IPS-20b (cell line): ENCODE results near the gene BNC2.

Experiments
- H3K27ac ChIP-seq: one replicate; pipeline ENCODE4 v1.5.1; 2013; ENCODE audit warnings: low read length
- H3K27me3 ChIP-seq: 2 replicates; pipeline ENCODE4 v1.6.1; 2013; ENCODE audit warnings: mild to moderate bottlenecking, low read length, inconsistent platforms; ENCODE audit not compliant: insufficient read depth
- H3K36me3 ChIP-seq: 2 replicates; pipeline ENCODE4 v1.6.1; 2013; ENCODE audit warnings: low read depth, mild to moderate bottlenecking, inconsistent platforms, low read length, moderate library complexity; ENCODE audit not compliant: insufficient read depth
- H3K4me1 ChIP-seq: 2 replicates; pipeline ENCODE4 v1.6.1; 2013; ENCODE audit warnings: mild to moderate bottlenecking, control low read depth, inconsistent platforms, low read length, moderate library complexity; ENCODE audit not compliant: insufficient read depth
- H3K4me3 ChIP-seq: 2 replicates; pipeline ENCODE4 v1.5.1; 2013; ENCODE audit warnings: mild to moderate bottlenecking, low read length, inconsistent platforms
- H3K9ac ChIP-seq: 2 replicates; pipeline ENCODE4 v1.6.1; 2013; ENCODE audit warnings: low read depth, mild to moderate bottlenecking, inconsistent platforms, low read length, moderate library complexity
- H3K9me3 ChIP-seq: 2 replicates; pipeline ENCODE4 v1.6.1; 2013; ENCODE audit warnings: mild to moderate bottlenecking, low read depth, low read length, inconsistent platforms; ENCODE audit not compliant: insufficient read depth

Gene BNC2

DNA sequence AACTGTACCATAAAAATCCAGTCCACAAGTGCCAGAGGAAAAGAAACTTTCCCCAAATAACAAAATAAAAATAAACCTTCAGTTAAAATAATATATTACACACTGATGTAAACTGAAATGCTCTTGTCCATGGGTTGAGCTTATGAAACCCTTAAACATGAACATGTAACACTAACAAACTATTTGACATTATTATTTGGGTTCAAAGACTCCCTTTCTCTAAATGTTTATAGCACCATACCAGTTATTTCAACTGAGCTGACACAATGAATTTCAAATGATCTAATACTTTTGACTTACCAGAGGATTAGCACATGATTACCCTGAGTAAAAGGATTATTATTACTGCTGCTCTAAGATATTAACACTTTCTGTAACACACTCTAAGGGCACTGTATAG is 251.1 kb downstream of the BNC2 start:
- Histone ChIP-seq H3K27ac (no peak overlapping the region), H3K27me3 (no peaks in the 10 kb centered on the region), H3K36me3 (no peaks in the 10 kb centered on the region), H3K9ac (no peak overlapping the region), H3K4me1 (peaks cover 30% of the 10 kb centered on the region), H3K9me3 (no peaks in the 10 kb centered on the region), H3K4me3 (no peak overlapping the region)

DNA sequence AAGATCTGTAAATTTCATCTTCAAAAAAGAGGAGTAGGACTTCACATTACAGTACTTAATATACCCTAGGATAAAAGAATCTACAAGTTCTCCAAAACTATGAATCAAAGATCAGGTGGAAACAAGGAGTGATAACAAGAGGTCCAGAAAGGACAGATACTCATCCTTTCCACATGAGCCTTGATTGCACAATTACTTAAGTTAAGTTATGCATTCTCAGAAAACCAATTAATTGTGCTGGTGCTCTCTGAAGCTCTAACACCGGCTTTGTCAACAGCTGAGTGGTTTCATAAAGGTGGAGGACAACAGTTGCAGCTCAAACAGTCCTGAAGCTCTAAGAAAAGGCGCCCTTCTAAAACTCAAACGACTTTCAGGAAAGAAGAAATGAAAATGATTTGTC is 251.9 kb downstream of the BNC2 start:
- H3K9me3 ChIP-seq = no peaks in the 10 kb centered on the region
- no peaks in the 10 kb centered on the region for H3K36me3 ChIP-seq
- no peak overlapping the region for H3K27ac ChIP-seq
- H3K27me3 ChIP-seq = no peaks in the 10 kb centered on the region
- H3K4me1 ChIP-seq = peaks cover 23% of the 10 kb centered on the region
- no peak overlapping the region for H3K4me3 ChIP-seq
- no peak overlapping the region for H3K9ac ChIP-seq

DNA sequence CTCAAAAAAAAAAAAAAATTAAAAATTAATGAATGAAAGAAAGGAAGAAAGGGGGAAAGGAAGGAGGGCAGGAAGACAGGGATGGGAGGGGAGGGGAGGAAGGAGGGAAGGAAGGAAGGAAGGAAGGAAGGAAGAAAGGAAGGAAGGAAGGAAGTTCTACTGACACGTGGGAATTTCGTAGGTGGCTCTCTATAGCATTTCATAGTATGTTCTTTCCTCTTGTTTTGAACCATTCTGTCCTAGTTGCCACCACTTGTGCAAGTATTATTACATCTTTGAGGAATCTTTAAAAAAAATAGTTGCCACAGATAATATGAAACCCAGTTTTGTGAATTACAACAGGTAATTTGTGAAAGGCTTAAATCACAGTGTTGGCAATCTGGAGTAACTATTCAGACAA is 253.8 kb downstream of the BNC2 start:
- Histone ChIP-seq H3K4me3 (no peak overlapping the region), H3K9ac (no peak overlapping the region), H3K36me3 (no peaks in the 10 kb centered on the region), H3K27ac (no peak overlapping the region), H3K9me3 (no peaks in the 10 kb centered on the region), H3K4me1 (peaks cover 16% of the 10 kb centered on the region), H3K27me3 (no peaks in the 10 kb centered on the region)

DNA sequence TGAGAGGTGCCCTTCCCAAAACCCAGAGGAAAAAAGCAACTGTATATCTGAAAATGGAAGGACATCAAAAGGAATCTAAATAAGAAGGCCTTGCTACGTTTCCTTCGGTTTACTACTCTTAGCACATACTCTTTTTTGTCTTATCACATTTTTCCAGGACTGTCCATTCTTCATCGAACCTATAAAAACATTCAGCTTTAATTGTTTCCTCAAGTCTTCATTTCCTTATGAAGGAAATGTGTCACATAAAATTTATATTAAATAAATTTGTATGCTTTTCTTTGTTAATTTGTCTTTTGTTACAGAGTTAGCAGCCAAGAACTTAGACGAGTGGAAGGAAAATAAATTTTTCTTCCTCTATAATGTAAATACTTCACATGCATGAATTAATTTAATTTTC is 255.0 kb downstream of the BNC2 start:
- Histone ChIP-seq H3K4me1 (peaks cover 18% of the 10 kb centered on the region), H3K27me3 (no peaks in the 10 kb centered on the region), H3K9ac (no peak overlapping the region), H3K36me3 (no peaks in the 10 kb centered on the region), H3K27ac (no peak overlapping the region), H3K9me3 (no peaks in the 10 kb centered on the region), H3K4me3 (no peak overlapping the region)

DNA sequence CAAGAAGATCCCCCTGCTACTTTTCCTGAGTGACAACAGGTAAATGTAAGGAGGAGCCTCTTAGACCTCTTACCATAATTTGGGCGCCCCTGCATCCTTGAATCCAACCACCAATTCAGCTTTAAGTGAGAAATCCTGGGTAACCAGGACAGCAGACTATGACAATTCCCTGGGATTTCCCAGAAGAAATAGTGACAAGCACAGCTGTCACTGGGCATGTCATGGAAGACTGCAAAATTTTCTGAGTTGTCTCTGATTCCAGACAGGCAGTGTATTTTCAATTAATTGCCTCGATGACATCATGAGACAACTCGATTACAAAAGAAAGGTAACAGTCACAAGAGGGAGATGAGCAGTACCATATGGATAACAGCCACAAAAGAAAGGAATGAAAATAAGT is 256.9 kb downstream of the BNC2 start:
- no peak overlapping the region for H3K27ac ChIP-seq
- H3K9me3 ChIP-seq = no peaks in the 10 kb centered on the region
- peaks cover 15% of the 10 kb centered on the region; the same call in 1 of the 2 replicates for H3K4me1 ChIP-seq
- H3K27me3 ChIP-seq = no peaks in the 10 kb centered on the region
- H3K4me3 ChIP-seq = no peak overlapping the region
- H3K9ac ChIP-seq = no peak overlapping the region
- H3K36me3 ChIP-seq = no peaks in the 10 kb centered on the region

DNA sequence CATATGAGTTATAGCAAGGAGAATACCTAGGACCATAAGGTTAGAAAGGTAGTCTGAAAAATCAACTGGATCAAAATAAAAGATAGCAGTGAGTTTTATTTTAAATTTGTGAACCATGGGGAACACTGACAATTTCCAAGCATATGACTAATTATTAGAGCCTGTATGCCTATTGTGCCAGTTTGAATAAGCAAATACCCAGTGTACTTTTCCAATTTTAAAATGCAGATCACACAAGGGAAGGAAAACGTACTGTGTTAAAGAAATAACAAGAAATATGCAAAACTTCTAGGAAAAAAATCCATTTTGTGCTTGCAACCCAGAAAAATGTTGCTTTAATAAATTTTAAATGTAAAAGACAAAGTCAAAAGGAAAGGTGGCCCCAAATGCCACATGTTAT is 257.4 kb downstream of the BNC2 start:
- no peaks in the 10 kb centered on the region for H3K27me3 ChIP-seq
- no peaks in the 10 kb centered on the region for H3K36me3 ChIP-seq
- peaks cover 18% of the 10 kb centered on the region; the same call in 1 of the 2 replicates for H3K4me1 ChIP-seq
- no peak overlapping the region for H3K9ac ChIP-seq
- no peak overlapping the region for H3K4me3 ChIP-seq
- H3K9me3 ChIP-seq = no peaks in the 10 kb centered on the region
- H3K27ac ChIP-seq = no peak overlapping the region

DNA sequence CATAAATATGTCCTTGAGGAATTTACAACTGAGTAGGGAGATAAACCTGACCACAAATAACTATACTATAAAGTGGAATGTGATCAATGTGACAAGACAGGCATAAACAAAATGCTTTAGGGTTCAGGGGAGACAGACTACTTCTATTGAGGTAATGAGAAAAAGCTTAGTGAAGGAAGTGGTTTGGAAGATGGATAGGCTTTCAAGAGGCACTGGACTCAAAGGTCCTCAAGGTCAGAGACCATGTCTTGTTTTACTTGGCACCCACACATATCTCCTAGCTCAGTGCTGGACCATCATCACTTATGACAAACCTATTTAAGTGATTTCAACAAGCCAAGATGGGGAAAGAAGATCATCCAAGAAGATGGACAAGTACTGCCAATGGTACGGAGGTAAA is 257.8 kb downstream of the BNC2 start:
- Histone ChIP-seq H3K27me3 (no peaks in the 10 kb centered on the region), H3K36me3 (no peaks in the 10 kb centered on the region), H3K9ac (no peak overlapping the region), H3K4me3 (no peak overlapping the region), H3K9me3 (no peaks in the 10 kb centered on the region), H3K27ac (no peak overlapping the region), H3K4me1 (peaks cover 18% of the 10 kb centered on the region; the same call in 1 of the 2 replicates)

DNA sequence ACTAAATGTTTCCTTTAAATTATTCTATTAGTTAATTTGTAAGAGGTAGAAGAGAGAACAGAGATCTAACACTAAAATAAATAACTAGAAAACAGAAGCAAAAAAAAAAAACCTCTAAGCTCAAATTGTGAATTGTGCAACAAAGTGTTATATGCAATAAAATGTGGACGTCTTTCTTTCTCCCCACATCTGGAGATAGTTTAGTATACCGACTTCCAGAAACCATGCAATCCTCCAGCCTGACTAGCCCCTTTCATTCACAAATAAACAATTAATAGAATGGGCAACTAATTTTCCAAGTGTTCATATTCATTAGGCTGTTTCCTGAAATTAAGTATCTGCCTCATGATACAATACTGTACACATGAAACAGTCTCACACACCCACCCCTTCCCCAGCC is 258.5 kb downstream of the BNC2 start:
- no peaks in the 10 kb centered on the region for H3K9me3 ChIP-seq
- H3K4me3 ChIP-seq = no peak overlapping the region
- no peak overlapping the region for H3K27ac ChIP-seq
- no peak overlapping the region for H3K9ac ChIP-seq
- peaks cover 18% of the 10 kb centered on the region; the same call in 1 of the 2 replicates for H3K4me1 ChIP-seq
- H3K27me3 ChIP-seq = no peaks in the 10 kb centered on the region
- no peaks in the 10 kb centered on the region for H3K36me3 ChIP-seq

DNA sequence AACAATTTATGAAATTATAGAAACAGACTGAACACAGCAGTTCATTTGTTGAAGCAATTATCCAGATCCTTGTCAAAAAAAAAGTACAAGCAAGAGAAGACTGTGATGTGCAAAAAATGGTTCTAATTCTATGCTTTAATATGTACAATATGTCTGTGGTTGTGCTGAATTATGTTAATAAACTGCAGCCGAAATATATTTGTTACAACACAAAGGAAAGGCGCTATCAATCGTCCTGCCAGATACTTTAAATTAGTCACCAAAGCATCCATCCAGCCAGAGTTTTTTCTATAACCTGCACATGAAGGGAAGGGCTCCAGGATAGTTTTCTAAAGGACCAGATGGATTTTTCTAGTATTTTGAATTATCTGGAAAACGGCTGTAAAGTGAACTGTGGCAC is 259.5 kb downstream of the BNC2 start:
- peaks cover 18% of the 10 kb centered on the region; the same call in 1 of the 2 replicates for H3K4me1 ChIP-seq
- H3K9me3 ChIP-seq = no peaks in the 10 kb centered on the region
- no peak overlapping the region for H3K9ac ChIP-seq
- H3K27me3 ChIP-seq = no peaks in the 10 kb centered on the region
- no peaks in the 10 kb centered on the region for H3K36me3 ChIP-seq
- no peak overlapping the region for H3K27ac ChIP-seq
- no peak overlapping the region for H3K4me3 ChIP-seq

DNA sequence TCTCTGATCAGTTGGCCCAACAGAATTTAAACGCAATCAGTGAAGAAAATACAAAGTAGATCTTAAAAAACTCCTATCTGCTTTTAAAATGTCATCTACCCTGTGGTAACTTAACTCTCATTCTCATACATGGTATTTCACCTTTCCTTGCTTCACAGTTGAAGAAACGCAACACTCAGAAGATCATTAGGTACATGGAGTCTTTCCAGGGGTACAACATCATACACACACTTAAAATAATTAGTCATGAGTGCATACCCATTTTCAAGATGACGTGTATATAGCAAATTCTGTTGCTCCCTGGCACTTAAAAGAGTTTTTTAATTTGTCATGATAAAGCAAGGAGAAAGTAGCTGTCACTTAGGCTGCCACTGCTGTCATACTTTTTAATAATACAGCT is 259.9 kb downstream of the BNC2 start:
- Histone ChIP-seq H3K4me3 (no peak overlapping the region), H3K9me3 (no peaks in the 10 kb centered on the region), H3K4me1 (peaks cover 18% of the 10 kb centered on the region; the same call in 1 of the 2 replicates), H3K27me3 (no peaks in the 10 kb centered on the region), H3K9ac (no peak overlapping the region), H3K36me3 (no peaks in the 10 kb centered on the region), H3K27ac (no peak overlapping the region)

DNA sequence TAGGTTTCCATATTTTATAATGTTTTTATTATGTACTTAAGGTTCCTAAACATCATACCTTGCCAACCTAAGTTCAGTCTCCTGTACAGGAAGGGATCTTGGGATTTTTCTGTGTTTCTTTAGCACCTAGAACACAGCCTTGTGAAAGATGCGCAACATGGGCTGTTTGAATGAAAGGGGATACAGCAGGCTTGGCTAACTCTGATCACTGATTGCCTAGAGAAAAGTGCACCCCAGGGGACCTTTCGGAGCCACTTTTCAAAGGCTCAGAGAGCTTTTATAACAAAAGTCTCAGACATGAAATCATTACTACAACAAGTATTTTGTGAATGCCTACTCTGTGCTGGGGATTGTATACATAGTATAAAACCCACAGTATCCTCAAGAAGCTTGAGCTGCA is 261.6 kb downstream of the BNC2 start:
- Histone ChIP-seq H3K4me3 (no peak overlapping the region), H3K4me1 (peaks cover 14% of the 10 kb centered on the region; the same call in 1 of the 2 replicates), H3K9me3 (no peaks in the 10 kb centered on the region), H3K27me3 (no peaks in the 10 kb centered on the region), H3K27ac (no peak overlapping the region), H3K9ac (no peak overlapping the region), H3K36me3 (no peaks in the 10 kb centered on the region)

DNA sequence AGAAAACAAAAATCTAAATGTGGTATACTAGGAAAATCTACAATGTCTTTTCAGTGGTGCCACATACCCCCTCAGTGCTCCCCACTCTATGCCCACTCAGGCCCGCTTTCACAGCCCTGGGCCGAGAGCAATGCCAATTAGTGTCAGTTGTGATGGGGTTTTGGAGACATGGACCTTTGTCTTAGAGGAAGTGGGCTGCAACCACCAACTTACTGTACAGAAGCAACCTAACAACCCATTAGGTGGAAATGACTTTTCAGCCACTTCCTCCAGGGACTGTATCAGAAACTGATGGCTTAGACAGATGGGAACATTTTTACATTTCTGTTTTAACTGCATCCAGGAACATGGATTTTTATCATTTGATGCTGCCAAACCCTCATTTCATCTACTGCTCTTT is 268.0 kb downstream of the BNC2 start:
- H3K9me3 ChIP-seq = no peaks in the 10 kb centered on the region
- no peak overlapping the region for H3K27ac ChIP-seq

DNA sequence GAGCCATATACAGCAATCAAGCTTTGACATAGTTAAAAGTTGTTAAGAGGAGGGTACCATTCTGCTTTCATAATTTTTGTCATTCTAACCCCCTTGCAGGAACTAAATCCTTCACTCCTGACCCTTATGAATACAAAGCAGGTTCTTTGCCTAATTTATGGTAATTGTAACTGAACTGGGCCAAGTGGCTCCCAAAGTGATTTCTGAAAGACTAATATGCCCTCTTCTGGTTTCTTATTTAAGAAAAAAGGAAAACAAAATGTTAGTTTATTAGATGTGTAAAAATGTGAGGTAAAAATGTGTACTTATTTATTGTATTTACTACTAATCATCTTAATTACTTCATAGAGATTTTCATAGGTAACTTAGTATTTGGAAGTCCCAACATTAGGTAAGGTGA is 268.5 kb downstream of the BNC2 start:
- H3K4me3 ChIP-seq = no peak overlapping the region
- no peak overlapping the region for H3K9ac ChIP-seq
- H3K4me1 ChIP-seq = peaks cover 18% of the 10 kb centered on the region; the same call in 1 of the 2 replicates
- H3K9me3 ChIP-seq = no peaks in the 10 kb centered on the region
- H3K36me3 ChIP-seq = no peaks in the 10 kb centered on the region
- no peaks in the 10 kb centered on the region for H3K27me3 ChIP-seq
- H3K27ac ChIP-seq = no peak overlapping the region

More for the DNA sequence above, 268.0 kb downstream of the BNC2 start:
- no peaks in the 10 kb centered on the region for H3K27me3 ChIP-seq
- H3K4me1 ChIP-seq = peaks cover 15% of the 10 kb centered on the region; the same call in 1 of the 2 replicates
- H3K4me3 ChIP-seq = no peak overlapping the region
- H3K36me3 ChIP-seq = no peaks in the 10 kb centered on the region
- H3K9ac ChIP-seq = no peak overlapping the region
